Measurements from ENCODE around the gene GPC6.

Gene GPC6

DNA sequence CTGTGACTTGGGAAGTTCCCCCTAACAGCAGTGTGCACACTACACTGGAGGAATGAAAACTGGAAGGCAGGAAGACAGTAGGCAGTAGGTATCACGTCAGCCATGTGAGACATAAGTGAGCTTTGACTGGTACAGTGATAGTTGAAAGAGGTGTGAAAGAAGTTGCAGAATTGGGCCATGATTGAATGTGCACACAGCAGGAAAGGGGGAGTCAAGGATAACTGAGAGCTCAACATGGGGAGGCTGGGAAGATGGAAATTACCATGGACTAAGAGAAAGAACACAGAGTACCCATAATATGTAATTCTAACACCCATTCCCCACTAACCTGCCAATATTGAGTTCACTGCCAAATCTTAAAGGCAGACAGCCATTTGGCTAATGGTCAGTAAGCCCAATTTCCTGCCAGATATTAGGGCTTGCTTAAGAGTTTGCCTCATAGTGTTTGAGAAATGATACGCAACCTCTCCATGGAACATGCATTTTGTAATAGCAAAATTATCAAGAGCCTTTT is 931.2 kb downstream of the GPC6 start:
- Histone ChIP-seq H4K5ac (ENCODE audit: low read length) (no peak overlapping the region), H3K4me2 (ENCODE audit: low read length) (no peak overlapping the region), H3K4me1 (ENCODE audit: control insufficient read depth, low read depth, low read length) (no peaks in the 10 kb centered on the region), H2BK120ac (ENCODE audit: low read depth, low read length) (no peak overlapping the region), H3K56ac (ENCODE audit: low read length) (no peak overlapping the region), H3K79me1 (ENCODE audit: low read length) (no peaks in the 10 kb centered on the region), H4K8ac (ENCODE audit: low read depth, low read length) (no peak overlapping the region), H3K23ac (ENCODE audit: low read length) (no peak overlapping the region), H3K79me2 (ENCODE audit: control insufficient read depth, insufficient read depth, low read length) (no peaks in the 10 kb centered on the region), H3K4me3 (ENCODE audit: low read length) (no peak overlapping the region), H3K18ac (ENCODE audit: low read length) (no peak overlapping the region), H2AK5ac (ENCODE audit: low read length) (no peak overlapping the region), H2BK15ac (replicated peaks; ENCODE audit: low read depth) (no peak overlapping the region), H3K27me3 (ENCODE audit: insufficient read depth, low read length, poor library complexity) (no peaks in the 10 kb centered on the region), H3K9ac (ENCODE audit: low read length) (no peak overlapping the region), H3K36me3 (ENCODE audit: control insufficient read depth, insufficient read depth, low read length) (no peaks in the 10 kb centered on the region), H2BK5ac (ENCODE audit: low read length) (no peak overlapping the region), H3K4ac (ENCODE audit: low read depth, low read length) (no peak overlapping the region), H3K27ac (ENCODE audit: low read depth, low read length) (no peak overlapping the region)
- no CpG with 5 or more reads among the region's 2 CpGs for WGBS (ENCODE audit: extremely low coverage, insufficient coverage, low lambda C conversion rate)
- DNase-seq: no peak

DNA sequence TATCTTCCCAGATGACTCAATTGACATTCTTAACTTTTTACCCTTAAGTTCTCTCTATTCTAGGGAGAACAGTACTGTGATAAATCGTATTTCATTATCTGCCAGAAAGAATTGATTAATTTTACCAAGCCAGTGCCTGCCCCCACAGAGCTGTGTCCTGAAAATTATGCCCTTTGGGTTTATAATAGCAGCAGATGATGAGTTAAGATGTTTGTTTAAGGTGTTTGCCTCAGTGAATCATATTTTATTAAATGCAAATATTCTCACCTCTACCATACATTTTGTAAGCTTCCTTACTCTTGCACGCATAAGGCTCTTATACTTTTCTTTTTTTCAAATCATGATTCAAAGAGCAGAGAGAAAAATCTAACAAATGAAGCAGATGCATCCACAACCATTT is 934.3 kb downstream of the GPC6 start:
- H3K4me2 ChIP-seq (ENCODE audit: low read length): no peak overlapping the region
- no peak overlapping the region for H2AK5ac ChIP-seq (ENCODE audit: low read length)
- H3K56ac ChIP-seq (ENCODE audit: low read length): no peak overlapping the region
- no peaks in the 10 kb centered on the region for H3K36me3 ChIP-seq (ENCODE audit: control insufficient read depth, insufficient read depth, low read length)
- WGBS (ENCODE audit: extremely low coverage, insufficient coverage, low lambda C conversion rate): no CpG with 5 or more reads among the region's 2 CpGs
- H3K4me3 ChIP-seq (ENCODE audit: low read length): no peak overlapping the region
- H3K23ac ChIP-seq (ENCODE audit: low read length): no peak overlapping the region
- no peaks in the 10 kb centered on the region for H3K79me1 ChIP-seq (ENCODE audit: low read length)
- H2BK15ac ChIP-seq (replicated peaks; ENCODE audit: low read depth): no peak overlapping the region
- H4K8ac ChIP-seq (ENCODE audit: low read depth, low read length): no peak overlapping the region
- H4K5ac ChIP-seq (ENCODE audit: low read length): no peak overlapping the region
- H3K27me3 ChIP-seq (ENCODE audit: insufficient read depth, low read length, poor library complexity): no peaks in the 10 kb centered on the region
- DNase-seq: no peak
- H3K4ac ChIP-seq (ENCODE audit: low read depth, low read length): no peak overlapping the region
- H3K4me1 ChIP-seq (ENCODE audit: control insufficient read depth, low read depth, low read length): no peaks in the 10 kb centered on the region
- no peak overlapping the region for H3K18ac ChIP-seq (ENCODE audit: low read length)
- no peak overlapping the region for H2BK120ac ChIP-seq (ENCODE audit: low read depth, low read length)
- no peaks in the 10 kb centered on the region for H3K79me2 ChIP-seq (ENCODE audit: control insufficient read depth, insufficient read depth, low read length)
- H2BK5ac ChIP-seq (ENCODE audit: low read length): no peak overlapping the region
- H3K9ac ChIP-seq (ENCODE audit: low read length): no peak overlapping the region
- no peak overlapping the region for H3K27ac ChIP-seq (ENCODE audit: low read depth, low read length)

- H3K9ac ChIP-seq (ENCODE audit: low read length): no peak overlapping the region
- no peaks in the 10 kb centered on the region for H3K79me2 ChIP-seq (ENCODE audit: control insufficient read depth, insufficient read depth, low read length)
- no peak overlapping the region for H3K4me2 ChIP-seq (ENCODE audit: low read length)
- no peak overlapping the region for H3K27ac ChIP-seq (ENCODE audit: low read depth, low read length)
- no peak overlapping the region for H2BK15ac ChIP-seq (replicated peaks; ENCODE audit: low read depth)
- H2BK5ac ChIP-seq (ENCODE audit: low read length): no peak overlapping the region
- H3K27me3 ChIP-seq (ENCODE audit: insufficient read depth, low read length, poor library complexity): no peaks in the 10 kb centered on the region
- H3K79me1 ChIP-seq (ENCODE audit: low read length): no peaks in the 10 kb centered on the region
- no peak overlapping the region for H4K8ac ChIP-seq (ENCODE audit: low read depth, low read length)
- no peaks in the 10 kb centered on the region for H3K4me1 ChIP-seq (ENCODE audit: control insufficient read depth, low read depth, low read length)
- H3K4ac ChIP-seq (ENCODE audit: low read depth, low read length): no peak overlapping the region
- H2AK5ac ChIP-seq (ENCODE audit: low read length): no peak overlapping the region
- WGBS (ENCODE audit: extremely low coverage, insufficient coverage, low lambda C conversion rate): no CpG with 5 or more reads among the region's 2 CpGs
- H3K56ac ChIP-seq (ENCODE audit: low read length): no peak overlapping the region
- H3K4me3 ChIP-seq (ENCODE audit: low read length): no peak overlapping the region
- no peak overlapping the region for H3K23ac ChIP-seq (ENCODE audit: low read length)
- no peaks in the 10 kb centered on the region for H3K36me3 ChIP-seq (ENCODE audit: control insufficient read depth, insufficient read depth, low read length)
- DNase-seq: no peak
- H2BK120ac ChIP-seq (ENCODE audit: low read depth, low read length): no peak overlapping the region
- no peak overlapping the region for H3K18ac ChIP-seq (ENCODE audit: low read length)
- no peak overlapping the region for H4K5ac ChIP-seq (ENCODE audit: low read length)
These were observed 935.7 kb downstream of the GPC6 start for GRCh38 chr13:94162289-94162688.

GRCh38 chr13:94163535-94163934 is 936.9 kb downstream of the GPC6 start:
- H3K56ac ChIP-seq (ENCODE audit: low read length): no peak overlapping the region
- H3K23ac ChIP-seq (ENCODE audit: low read length): no peak overlapping the region
- no peak overlapping the region for H3K4ac ChIP-seq (ENCODE audit: low read depth, low read length)
- no peak overlapping the region for H4K8ac ChIP-seq (ENCODE audit: low read depth, low read length)
- no peak overlapping the region for H2BK5ac ChIP-seq (ENCODE audit: low read length)
- no CpG with 5 or more reads among the region's 1 CpG for WGBS (ENCODE audit: extremely low coverage, insufficient coverage, low lambda C conversion rate)
- no peak overlapping the region for H3K9ac ChIP-seq (ENCODE audit: low read length)
- H2BK120ac ChIP-seq (ENCODE audit: low read depth, low read length): no peak overlapping the region
- H3K4me1 ChIP-seq (ENCODE audit: control insufficient read depth, low read depth, low read length): no peaks in the 10 kb centered on the region
- no peak overlapping the region for H3K4me3 ChIP-seq (ENCODE audit: low read length)
- no peaks in the 10 kb centered on the region for H3K27me3 ChIP-seq (ENCODE audit: insufficient read depth, low read length, poor library complexity)
- no peak overlapping the region for H2AK5ac ChIP-seq (ENCODE audit: low read length)
- no peak overlapping the region for H3K18ac ChIP-seq (ENCODE audit: low read length)
- no peak for DNase-seq
- no peaks in the 10 kb centered on the region for H3K79me1 ChIP-seq (ENCODE audit: low read length)
- no peak overlapping the region for H4K5ac ChIP-seq (ENCODE audit: low read length)
- no peak overlapping the region for H3K27ac ChIP-seq (ENCODE audit: low read depth, low read length)
- H3K4me2 ChIP-seq (ENCODE audit: low read length): no peak overlapping the region
- no peaks in the 10 kb centered on the region for H3K79me2 ChIP-seq (ENCODE audit: control insufficient read depth, insufficient read depth, low read length)
- H2BK15ac ChIP-seq (replicated peaks; ENCODE audit: low read depth): no peak overlapping the region
- H3K36me3 ChIP-seq (ENCODE audit: control insufficient read depth, insufficient read depth, low read length): no peaks in the 10 kb centered on the region

GRCh38 chr13:94168783-94169453 is 942.3 kb downstream of the GPC6 start:
- Histone ChIP-seq H2BK120ac (ENCODE audit: low read depth, low read length) (no peak overlapping the region), H3K79me2 (ENCODE audit: control insufficient read depth, insufficient read depth, low read length) (no peaks in the 10 kb centered on the region), H2BK15ac (replicated peaks; ENCODE audit: low read depth) (no peak overlapping the region), H4K5ac (ENCODE audit: low read length) (no peak overlapping the region), H3K23ac (ENCODE audit: low read length) (no peak overlapping the region), H2AK5ac (ENCODE audit: low read length) (no peak overlapping the region), H2BK5ac (ENCODE audit: low read length) (no peak overlapping the region), H3K27me3 (ENCODE audit: insufficient read depth, low read length, poor library complexity) (no peaks in the 10 kb centered on the region), H3K9ac (ENCODE audit: low read length) (no peak overlapping the region), H3K27ac (ENCODE audit: low read depth, low read length) (no peak overlapping the region), H3K4ac (ENCODE audit: low read depth, low read length) (no peak overlapping the region), H4K8ac (ENCODE audit: low read depth, low read length) (no peak overlapping the region), H3K4me3 (ENCODE audit: low read length) (no peak overlapping the region), H3K56ac (ENCODE audit: low read length) (no peak overlapping the region), H3K36me3 (ENCODE audit: control insufficient read depth, insufficient read depth, low read length) (no peaks in the 10 kb centered on the region), H3K79me1 (ENCODE audit: low read length) (no peaks in the 10 kb centered on the region), H3K4me2 (ENCODE audit: low read length) (no peak overlapping the region), H3K4me1 (ENCODE audit: control insufficient read depth, low read depth, low read length) (peaks cover 2% of the 10 kb centered on the region), H3K18ac (ENCODE audit: low read length) (no peak overlapping the region)
- WGBS (ENCODE audit: extremely low coverage, insufficient coverage, low lambda C conversion rate): no CpG with 5 or more reads among the region's 9 CpGs
- DNase-seq: no peak

Data from mesendoderm (in vitro differentiated cells).